K562 (cell line): ENCODE data around the gene ZNF613. TPM values are rescaled to one million over a fixed set of nuclear protein-coding genes. Genes with fewer than 3 reads are reported as not detected.

ENCODE experiments used
- PHTF2 ChIP-seq: fragments of 250-450 bp; sonication (Bioruptor Pico); IDR thresholded peaks from 2 replicates; pipeline ENCODE4 v1.5.0; 2021; ENCODE audit warnings: mild to moderate bottlenecking
- XRCC5 ChIP-seq: fragments of 200-400 bp; formaldehyde crosslinking; IDR thresholded peaks from 2 replicates; pipeline ENCODE4 v1.6.1; 2017; ENCODE audit warnings: low read depth, mild to moderate bottlenecking, low read length
- ZFP1 ChIP-seq: fragments of 450-650 bp; formaldehyde crosslinking; IDR thresholded peaks from 2 replicates; pipeline ENCODE4 v1.4.0; 2020; ENCODE audit warnings: mild to moderate bottlenecking, mixed read lengths
- ZNF311 ChIP-seq: fragments of 250-450 bp; sonication (Bioruptor Pico); IDR thresholded peaks from 2 replicates; pipeline ENCODE4 v1.4.0; 2020; ENCODE audit warnings: mild to moderate bottlenecking, moderate library complexity
- ZNF766 ChIP-seq: fragments of 200-800 bp; sonication (Bioruptor generic); conservative IDR thresholded peaks from 2 replicates; pipeline ENCODE4 v1.6.1; 2016; ENCODE audit warnings: missing genetic modification characterization, missing compliant biosample characterization
- polyA plus RNA-seq, 8 experiments: library from polyadenylated mRNA; depleted of rRNA in 4 of 8; stranded (reverse) in 5 of 8; unstranded in 3 of 8; fragments of >200 nt; fragmentation: Nextera tagmentation in 2 of 8; fragmentation: Illumina TruSeq in 1 of 8; extraction: Ambion mirVana in 2 of 8; extraction: Trizol in 1 of 8; gene quantifications; 2 replicates each; pipeline versions ENCODE4 v1.2.1 to v1.2.3, GENCODE V29; 2011 to 2014; ENCODE audit warnings: inconsistent platforms in 1 of 8, missing spikeins in 1 of 8
- total RNA-seq, 7 experiments: library from RNA; depleted of rRNA in 6 of 7; stranded (reverse); fragments of >200 nt in 6 of 7; fragmentation: Illumina TruSeq in 2 of 7; extraction: Trizol in 2 of 7; gene quantifications; 2 replicates each; pipeline versions ENCODE4 v1.2.1 to v1.2.3, GENCODE V29; 2011 to 2021; ENCODE audit warnings: low replicate concordance in 1 of 7
- TF ChIP-seq, protein P1 (sequence below): IDR thresholded peaks from 3 replicates; pipeline ENCODE4 v1.6.1; 2011; ENCODE audit warnings: borderline replicate concordance, mild to moderate bottlenecking, moderate library complexity; ENCODE audit not compliant: insufficient read length; ENCODE audit errors: extremely low read depth
- TF ChIP-seq, protein P2 (sequence below), 2 experiments: fragments of 450-650 bp; formaldehyde crosslinking in 1 of 2; IDR thresholded peaks; 2 replicates each; pipeline versions ENCODE4 v1.4.0 to v1.6.1; 2014 to 2020; ENCODE audit warnings: mild to moderate bottlenecking in 2 of 2, borderline replicate concordance in 1 of 2, low read depth in 1 of 2
- TF ChIP-seq, protein P3 (sequence below): fragments of 450-650 bp; IDR thresholded peaks from 2 replicates; pipeline ENCODE4 v1.6.1; 2016; ENCODE audit warnings: borderline replicate concordance
- TF ChIP-seq, protein P4 (sequence below): fragments of 450-650 bp; formaldehyde crosslinking; IDR thresholded peaks from 2 replicates; pipeline ENCODE4 v1.4.0; 2020; ENCODE audit warnings: mild to moderate bottlenecking, moderate library complexity

The ZNF613 gene
- total and polyA plus RNA-seq, 9 of the 15 experiments (the other 6 are each of a cell fraction or from before 2014, with no cell fraction given) = 2.1 to 4.5 (median 2.7) TPM

DNA sequence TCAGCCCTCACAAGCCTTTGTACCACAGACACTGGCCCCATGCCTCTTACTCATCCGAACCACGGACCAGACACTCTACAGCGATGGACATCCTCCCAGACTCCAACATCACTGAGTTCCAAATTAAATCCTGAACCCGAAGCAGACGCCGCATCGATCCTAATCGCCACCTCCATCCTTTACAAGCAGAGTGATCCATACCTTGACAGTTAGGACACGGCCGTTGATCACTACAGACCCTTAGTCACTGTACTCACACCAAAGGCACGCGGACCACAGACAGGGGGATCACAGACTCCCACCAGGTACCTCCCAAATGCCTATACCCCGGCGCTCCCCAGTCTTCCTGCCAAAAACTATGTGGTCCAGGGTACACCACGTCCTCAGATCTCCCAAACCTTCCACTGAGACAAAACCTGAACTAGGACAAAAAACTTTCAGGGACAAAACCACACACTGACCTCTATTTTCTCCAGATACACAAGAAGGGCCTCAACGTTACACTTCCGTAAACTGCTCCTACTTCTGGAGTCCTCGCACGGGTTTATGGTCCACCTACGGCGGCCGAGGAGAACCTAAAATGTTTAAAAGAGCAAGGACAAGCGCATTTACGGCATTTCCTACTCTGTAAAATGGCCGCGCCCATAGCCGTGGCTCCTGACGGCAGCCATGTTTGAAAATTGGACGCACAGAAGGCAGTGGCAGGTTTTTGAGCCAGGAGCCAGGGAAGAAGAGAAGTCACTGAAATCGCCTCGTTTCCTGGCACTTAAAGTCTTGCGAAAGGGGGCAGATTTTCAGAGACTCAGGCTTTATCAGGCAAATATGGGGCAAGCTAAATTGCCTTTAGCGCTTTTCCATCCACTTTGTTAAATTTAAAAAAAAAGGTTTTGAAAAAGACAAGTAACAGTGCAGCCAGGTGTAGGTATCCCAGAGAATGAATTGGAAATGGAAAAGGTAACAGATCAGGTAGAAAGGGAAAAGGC is 59.3 kb downstream of the ZNF613 start, which contains the start of gene ZNF350 (continued):
- TF ChIP-seq, protein P1, sequence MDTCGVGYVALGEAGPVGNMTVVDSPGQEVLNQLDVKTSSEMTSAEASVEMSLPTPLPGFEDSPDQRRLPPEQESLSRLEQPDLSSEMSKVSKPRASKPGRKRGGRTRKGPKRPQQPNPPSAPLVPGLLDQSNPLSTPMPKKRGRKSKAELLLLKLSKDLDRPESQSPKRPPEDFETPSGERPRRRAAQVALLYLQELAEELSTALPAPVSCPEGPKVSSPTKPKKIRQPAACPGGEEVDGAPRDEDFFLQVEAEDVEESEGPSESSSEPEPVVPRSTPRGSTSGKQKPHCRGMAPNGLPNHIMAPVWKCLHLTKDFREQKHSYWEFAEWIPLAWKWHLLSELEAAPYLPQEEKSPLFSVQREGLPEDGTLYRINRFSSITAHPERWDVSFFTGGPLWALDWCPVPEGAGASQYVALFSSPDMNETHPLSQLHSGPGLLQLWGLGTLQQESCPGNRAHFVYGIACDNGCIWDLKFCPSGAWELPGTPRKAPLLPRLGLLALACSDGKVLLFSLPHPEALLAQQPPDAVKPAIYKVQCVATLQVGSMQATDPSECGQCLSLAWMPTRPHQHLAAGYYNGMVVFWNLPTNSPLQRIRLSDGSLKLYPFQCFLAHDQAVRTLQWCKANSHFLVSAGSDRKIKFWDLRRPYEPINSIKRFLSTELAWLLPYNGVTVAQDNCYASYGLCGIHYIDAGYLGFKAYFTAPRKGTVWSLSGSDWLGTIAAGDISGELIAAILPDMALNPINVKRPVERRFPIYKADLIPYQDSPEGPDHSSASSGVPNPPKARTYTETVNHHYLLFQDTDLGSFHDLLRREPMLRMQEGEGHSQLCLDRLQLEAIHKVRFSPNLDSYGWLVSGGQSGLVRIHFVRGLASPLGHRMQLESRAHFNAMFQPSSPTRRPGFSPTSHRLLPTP = no peak
- no peak for TF ChIP-seq XRCC5
- no peak for TF ChIP-seq PHTF2
- TF ChIP-seq ZNF311 (CRISPR knock-in tag) = no peak
- TF ChIP-seq, protein P2, sequence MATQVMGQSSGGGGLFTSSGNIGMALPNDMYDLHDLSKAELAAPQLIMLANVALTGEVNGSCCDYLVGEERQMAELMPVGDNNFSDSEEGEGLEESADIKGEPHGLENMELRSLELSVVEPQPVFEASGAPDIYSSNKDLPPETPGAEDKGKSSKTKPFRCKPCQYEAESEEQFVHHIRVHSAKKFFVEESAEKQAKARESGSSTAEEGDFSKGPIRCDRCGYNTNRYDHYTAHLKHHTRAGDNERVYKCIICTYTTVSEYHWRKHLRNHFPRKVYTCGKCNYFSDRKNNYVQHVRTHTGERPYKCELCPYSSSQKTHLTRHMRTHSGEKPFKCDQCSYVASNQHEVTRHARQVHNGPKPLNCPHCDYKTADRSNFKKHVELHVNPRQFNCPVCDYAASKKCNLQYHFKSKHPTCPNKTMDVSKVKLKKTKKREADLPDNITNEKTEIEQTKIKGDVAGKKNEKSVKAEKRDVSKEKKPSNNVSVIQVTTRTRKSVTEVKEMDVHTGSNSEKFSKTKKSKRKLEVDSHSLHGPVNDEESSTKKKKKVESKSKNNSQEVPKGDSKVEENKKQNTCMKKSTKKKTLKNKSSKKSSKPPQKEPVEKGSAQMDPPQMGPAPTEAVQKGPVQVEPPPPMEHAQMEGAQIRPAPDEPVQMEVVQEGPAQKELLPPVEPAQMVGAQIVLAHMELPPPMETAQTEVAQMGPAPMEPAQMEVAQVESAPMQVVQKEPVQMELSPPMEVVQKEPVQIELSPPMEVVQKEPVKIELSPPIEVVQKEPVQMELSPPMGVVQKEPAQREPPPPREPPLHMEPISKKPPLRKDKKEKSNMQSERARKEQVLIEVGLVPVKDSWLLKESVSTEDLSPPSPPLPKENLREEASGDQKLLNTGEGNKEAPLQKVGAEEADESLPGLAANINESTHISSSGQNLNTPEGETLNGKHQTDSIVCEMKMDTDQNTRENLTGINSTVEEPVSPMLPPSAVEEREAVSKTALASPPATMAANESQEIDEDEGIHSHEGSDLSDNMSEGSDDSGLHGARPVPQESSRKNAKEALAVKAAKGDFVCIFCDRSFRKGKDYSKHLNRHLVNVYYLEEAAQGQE (IDR thresholded peaks at IDR 0.05; ENCODE audit: borderline replicate concordance) = no peak
- TF ChIP-seq, protein P2 (CRISPR knock-in tag; IDR thresholded peaks at IDR 0.05; ENCODE audit: low read depth) = no peak
- no peak for TF ChIP-seq ZFP1 (CRISPR knock-in tag)
- TF ChIP-seq, protein P3, sequence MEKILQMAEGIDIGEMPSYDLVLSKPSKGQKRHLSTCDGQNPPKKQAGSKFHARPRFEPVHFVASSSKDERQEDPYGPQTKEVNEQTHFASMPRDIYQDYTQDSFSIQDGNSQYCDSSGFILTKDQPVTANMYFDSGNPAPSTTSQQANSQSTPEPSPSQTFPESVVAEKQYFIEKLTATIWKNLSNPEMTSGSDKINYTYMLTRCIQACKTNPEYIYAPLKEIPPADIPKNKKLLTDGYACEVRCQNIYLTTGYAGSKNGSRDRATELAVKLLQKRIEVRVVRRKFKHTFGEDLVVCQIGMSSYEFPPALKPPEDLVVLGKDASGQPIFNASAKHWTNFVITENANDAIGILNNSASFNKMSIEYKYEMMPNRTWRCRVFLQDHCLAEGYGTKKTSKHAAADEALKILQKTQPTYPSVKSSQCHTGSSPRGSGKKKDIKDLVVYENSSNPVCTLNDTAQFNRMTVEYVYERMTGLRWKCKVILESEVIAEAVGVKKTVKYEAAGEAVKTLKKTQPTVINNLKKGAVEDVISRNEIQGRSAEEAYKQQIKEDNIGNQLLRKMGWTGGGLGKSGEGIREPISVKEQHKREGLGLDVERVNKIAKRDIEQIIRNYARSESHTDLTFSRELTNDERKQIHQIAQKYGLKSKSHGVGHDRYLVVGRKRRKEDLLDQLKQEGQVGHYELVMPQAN = peak; percentile 42; the same call in 1 of the 2 replicates
- TF ChIP-seq, protein P4, sequence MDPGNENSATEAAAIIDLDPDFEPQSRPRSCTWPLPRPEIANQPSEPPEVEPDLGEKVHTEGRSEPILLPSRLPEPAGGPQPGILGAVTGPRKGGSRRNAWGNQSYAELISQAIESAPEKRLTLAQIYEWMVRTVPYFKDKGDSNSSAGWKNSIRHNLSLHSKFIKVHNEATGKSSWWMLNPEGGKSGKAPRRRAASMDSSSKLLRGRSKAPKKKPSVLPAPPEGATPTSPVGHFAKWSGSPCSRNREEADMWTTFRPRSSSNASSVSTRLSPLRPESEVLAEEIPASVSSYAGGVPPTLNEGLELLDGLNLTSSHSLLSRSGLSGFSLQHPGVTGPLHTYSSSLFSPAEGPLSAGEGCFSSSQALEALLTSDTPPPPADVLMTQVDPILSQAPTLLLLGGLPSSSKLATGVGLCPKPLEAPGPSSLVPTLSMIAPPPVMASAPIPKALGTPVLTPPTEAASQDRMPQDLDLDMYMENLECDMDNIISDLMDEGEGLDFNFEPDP (CRISPR knock-in tag) = no peak
- TF ChIP-seq ZNF766 (CRISPR knock-in tag) = peak; percentile 92
